Mammary epithelial cell (primary cell): ENCODE results near the gene OGDH.

Source experiments
- EZH2 ChIP-seq: IDR thresholded peaks from 2 replicates; pipeline ENCODE4 v1.6.1; 2012; ENCODE audit warnings: low read length, inconsistent platforms, borderline replicate concordance
- TF ChIP-seq, protein P1 (sequence below), 2 donors: IDR thresholded peaks in 1 of 2; conservative IDR thresholded peaks in 1 of 2; 2 replicates each; pipeline ENCODE4 v1.5.1; 2011 to 2012; ENCODE audit warnings: inconsistent platforms in 2 of 2, low read length in 2 of 2, mild to moderate bottlenecking in 2 of 2, control low read depth in 1 of 2, low read depth in 1 of 2; ENCODE audit not compliant: insufficient read depth in 1 of 2; ENCODE audit errors: extremely low read depth in 1 of 2

DNA sequence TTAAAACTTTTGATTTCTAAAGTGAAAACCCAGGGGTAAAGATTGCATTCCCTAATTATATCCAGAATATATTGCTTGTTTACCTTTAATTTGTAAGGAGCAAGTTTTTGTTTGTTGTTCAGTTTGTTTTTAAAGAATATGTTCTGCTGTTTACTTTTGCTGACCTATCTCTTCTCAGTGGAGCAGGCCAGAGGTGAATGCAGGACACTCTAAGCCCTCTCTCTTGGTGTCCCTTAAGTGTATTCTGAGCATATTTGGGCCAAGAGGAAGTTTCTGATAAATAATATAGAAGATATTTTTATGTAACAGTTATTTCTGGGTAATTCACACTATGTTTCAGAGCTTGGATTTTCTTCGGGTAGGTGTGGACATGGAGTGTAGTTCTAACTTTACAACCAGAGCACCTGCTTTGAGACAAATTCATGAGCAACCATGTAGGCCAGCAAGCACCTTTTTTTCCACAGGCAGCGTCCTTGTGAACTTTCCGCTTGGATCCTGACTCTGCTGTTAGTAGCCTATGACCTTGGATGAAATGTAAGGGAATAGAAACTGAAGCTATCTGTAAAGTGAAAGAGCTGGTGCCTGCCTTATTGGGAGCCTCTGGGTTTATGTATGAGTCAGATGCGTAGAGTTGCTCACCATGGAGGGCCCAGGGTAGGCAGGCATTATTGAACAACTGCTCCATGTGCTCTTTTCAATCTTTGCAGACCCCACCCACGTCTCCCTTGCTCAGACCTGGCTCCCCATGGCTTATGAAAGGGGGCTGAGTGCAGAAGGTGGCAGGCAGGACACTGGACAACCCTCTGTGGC lies 16.1 kb downstream of the OGDH start:
- no peak for TF ChIP-seq EZH2
- TF ChIP-seq, protein P1, sequence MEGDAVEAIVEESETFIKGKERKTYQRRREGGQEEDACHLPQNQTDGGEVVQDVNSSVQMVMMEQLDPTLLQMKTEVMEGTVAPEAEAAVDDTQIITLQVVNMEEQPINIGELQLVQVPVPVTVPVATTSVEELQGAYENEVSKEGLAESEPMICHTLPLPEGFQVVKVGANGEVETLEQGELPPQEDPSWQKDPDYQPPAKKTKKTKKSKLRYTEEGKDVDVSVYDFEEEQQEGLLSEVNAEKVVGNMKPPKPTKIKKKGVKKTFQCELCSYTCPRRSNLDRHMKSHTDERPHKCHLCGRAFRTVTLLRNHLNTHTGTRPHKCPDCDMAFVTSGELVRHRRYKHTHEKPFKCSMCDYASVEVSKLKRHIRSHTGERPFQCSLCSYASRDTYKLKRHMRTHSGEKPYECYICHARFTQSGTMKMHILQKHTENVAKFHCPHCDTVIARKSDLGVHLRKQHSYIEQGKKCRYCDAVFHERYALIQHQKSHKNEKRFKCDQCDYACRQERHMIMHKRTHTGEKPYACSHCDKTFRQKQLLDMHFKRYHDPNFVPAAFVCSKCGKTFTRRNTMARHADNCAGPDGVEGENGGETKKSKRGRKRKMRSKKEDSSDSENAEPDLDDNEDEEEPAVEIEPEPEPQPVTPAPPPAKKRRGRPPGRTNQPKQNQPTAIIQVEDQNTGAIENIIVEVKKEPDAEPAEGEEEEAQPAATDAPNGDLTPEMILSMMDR (conservative IDR thresholded peaks at IDR 0.05 in 1 of 2, IDR thresholded peaks at IDR 0.05 in 1 of 2; ENCODE audit: extremely low read depth in 1 of 2, insufficient read depth in 1 of 2, low read depth in 1 of 2, low read length in 2 of 2), result no peak
